ENCODE measurements around the gene SBF2.

Gene SBF2

DNA sequence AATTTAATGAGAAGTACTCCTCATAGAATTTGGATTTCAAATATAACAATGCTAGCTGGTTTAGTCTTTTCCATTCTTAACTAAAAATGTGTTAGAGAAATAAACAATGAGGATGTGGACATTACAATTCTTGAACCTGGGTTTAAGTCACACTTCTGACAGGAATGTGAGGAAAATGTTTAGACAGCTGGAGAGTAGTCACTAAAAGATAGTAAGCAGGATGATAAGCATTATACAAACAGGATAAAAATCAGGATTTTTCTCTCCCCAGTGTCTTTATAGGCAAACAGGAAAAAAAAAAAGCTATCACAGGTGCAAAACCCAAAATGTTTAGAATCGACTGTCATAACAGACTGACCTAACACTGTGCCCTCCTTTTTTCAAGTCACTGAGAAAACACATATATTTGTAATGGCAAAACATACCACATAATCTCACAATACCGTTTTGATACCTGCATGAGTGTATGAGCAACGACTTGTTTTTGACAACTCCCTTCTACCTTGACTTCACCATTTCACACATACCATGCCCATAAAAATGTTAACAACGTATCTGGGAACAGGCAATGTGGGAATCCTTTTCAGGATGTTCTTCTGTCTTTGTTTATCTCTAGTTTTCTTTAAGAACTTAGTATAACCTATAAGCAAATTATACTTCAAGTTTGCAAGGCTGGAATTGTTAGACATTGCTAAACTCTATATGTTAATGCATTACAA, 242.0 kb downstream of the SBF2 start:
- no peak for DNase-seq (ENCODE audit: low read depth)
- no peak overlapping the region for H3K4me3 ChIP-seq (ENCODE audit: low read depth, low read length)
- TF ChIP-seq, protein P1, sequence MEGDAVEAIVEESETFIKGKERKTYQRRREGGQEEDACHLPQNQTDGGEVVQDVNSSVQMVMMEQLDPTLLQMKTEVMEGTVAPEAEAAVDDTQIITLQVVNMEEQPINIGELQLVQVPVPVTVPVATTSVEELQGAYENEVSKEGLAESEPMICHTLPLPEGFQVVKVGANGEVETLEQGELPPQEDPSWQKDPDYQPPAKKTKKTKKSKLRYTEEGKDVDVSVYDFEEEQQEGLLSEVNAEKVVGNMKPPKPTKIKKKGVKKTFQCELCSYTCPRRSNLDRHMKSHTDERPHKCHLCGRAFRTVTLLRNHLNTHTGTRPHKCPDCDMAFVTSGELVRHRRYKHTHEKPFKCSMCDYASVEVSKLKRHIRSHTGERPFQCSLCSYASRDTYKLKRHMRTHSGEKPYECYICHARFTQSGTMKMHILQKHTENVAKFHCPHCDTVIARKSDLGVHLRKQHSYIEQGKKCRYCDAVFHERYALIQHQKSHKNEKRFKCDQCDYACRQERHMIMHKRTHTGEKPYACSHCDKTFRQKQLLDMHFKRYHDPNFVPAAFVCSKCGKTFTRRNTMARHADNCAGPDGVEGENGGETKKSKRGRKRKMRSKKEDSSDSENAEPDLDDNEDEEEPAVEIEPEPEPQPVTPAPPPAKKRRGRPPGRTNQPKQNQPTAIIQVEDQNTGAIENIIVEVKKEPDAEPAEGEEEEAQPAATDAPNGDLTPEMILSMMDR (IDR thresholded peaks at IDR 0.05; ENCODE audit: low read depth, low read length) = no peak
- TF ChIP-seq MYC (IDR thresholded peaks at IDR 0.05; ENCODE audit: low read depth, low read length) (no peak), POLR2A (IDR thresholded peaks at IDR 0.05; ENCODE audit: extremely low read depth, insufficient read length) (no peak)
- TF ChIP-seq, protein P2, sequence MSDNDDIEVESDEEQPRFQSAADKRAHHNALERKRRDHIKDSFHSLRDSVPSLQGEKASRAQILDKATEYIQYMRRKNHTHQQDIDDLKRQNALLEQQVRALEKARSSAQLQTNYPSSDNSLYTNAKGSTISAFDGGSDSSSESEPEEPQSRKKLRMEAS (IDR thresholded peaks at IDR 0.05; ENCODE audit: low read depth, low read length) = no peak

DNA sequence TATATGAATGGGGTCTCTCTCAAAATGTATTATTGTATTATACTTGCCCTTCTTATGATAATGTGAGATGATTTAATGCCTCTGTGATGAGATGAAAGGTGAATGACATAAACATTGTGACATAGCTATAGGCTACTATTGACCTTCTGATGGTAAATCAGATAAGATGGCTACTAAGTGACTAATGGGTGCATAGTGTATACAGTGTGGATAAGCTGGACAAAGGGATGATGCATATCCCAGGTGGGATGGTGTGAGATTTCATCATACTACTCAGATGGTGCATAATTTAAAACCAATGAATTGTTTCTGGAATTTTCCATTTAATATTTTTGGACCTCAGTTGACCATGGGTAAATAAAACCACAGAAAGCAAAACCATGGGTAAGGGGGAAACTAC, 243.5 kb downstream of the SBF2 start:
- TF ChIP-seq POLR2A (IDR thresholded peaks at IDR 0.05; ENCODE audit: extremely low read depth, insufficient read length) (no peak), MYC (IDR thresholded peaks at IDR 0.05; ENCODE audit: low read depth, low read length) (no peak)
- TF ChIP-seq, protein P2 (IDR thresholded peaks at IDR 0.05; ENCODE audit: low read depth, low read length) = no peak
- TF ChIP-seq, protein P1 (IDR thresholded peaks at IDR 0.05; ENCODE audit: low read depth, low read length) = no peak
- no peak overlapping the region for H3K4me3 ChIP-seq (ENCODE audit: low read depth, low read length)
- DNase-seq (ENCODE audit: low read depth) = no peak

DNA sequence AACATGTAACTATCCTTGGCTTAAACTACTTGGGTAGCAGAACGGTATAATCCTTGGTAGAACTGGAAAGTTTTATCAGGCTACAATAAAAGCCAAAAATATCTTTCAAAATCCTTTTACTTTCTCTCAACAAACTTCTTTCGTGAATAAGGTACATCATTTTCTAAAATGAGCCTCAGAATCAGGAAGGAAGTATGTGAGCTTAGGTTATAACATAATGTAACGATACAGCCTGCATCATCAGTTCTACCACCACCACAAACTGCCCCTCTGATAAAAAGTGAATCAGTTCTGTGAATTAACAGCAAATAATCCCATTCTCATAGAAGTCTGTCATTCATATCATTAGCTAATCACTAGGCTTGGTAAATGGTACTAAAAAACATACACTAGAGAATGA, 244.3 kb downstream of the SBF2 start:
- TF ChIP-seq MYC (IDR thresholded peaks at IDR 0.05; ENCODE audit: low read depth, low read length) = no peak
- no peak for TF ChIP-seq POLR2A (IDR thresholded peaks at IDR 0.05; ENCODE audit: extremely low read depth, insufficient read length)
- TF ChIP-seq, protein P1 (IDR thresholded peaks at IDR 0.05; ENCODE audit: low read depth, low read length) = no peak
- TF ChIP-seq, protein P2 (IDR thresholded peaks at IDR 0.05; ENCODE audit: low read depth, low read length) = no peak
- DNase-seq (ENCODE audit: low read depth) = no peak
- no peak overlapping the region for H3K4me3 ChIP-seq (ENCODE audit: low read depth, low read length)

DNA sequence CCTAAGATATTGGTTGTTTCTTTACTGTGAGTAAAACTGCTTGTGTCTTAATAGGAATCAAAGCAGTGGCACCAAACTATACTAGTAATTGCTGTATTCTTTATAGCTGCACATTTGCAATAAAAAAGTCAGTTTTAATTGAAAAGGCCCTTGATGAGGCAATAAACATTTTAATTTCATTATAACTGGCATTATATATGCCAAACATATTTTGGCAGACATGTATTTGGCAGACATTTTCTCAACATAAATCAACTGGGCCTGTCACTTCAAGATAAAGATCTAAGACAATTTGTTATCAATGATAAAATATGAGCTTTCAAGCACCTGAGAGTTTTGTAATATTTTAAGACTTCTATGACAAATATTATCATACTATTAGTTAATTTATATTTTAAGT, 245.7 kb downstream of the SBF2 start:
- H3K4me3 ChIP-seq (ENCODE audit: low read depth, low read length) = no peak overlapping the region
- TF ChIP-seq POLR2A (IDR thresholded peaks at IDR 0.05; ENCODE audit: extremely low read depth, insufficient read length) = no peak
- no peak for DNase-seq (ENCODE audit: low read depth)

DNA sequence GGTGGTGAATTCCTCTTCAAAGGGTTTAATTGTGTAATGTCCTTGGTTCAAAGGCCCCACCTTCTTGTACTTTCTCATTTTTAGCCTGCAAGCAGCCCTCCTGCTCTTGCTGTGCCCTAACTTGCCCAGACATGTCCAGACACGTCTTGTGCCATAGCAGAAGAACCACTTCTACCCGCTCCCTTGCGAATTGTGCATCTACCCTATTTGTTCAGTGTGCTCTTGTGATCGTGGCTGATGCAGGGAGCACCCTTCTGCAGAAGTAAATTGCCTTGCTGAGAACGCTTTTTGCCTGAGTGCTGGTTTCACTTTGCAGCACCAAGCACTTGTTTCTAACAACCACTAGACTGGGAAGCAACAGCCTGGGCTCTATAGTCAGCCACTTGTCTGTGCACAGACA, 249.4 kb downstream of the SBF2 start:
- TF ChIP-seq POLR2A (IDR thresholded peaks at IDR 0.05; ENCODE audit: extremely low read depth, insufficient read length) = peak; percentile 37
- TF ChIP-seq, protein P1 (IDR thresholded peaks at IDR 0.05; ENCODE audit: low read depth, low read length) = no peak
- no peak for TF ChIP-seq MYC (IDR thresholded peaks at IDR 0.05; ENCODE audit: low read depth, low read length)
- peak; percentile 44 for DNase-seq (ENCODE audit: low read depth)
- no peak overlapping the region for H3K4me3 ChIP-seq (ENCODE audit: low read depth, low read length)

DNA sequence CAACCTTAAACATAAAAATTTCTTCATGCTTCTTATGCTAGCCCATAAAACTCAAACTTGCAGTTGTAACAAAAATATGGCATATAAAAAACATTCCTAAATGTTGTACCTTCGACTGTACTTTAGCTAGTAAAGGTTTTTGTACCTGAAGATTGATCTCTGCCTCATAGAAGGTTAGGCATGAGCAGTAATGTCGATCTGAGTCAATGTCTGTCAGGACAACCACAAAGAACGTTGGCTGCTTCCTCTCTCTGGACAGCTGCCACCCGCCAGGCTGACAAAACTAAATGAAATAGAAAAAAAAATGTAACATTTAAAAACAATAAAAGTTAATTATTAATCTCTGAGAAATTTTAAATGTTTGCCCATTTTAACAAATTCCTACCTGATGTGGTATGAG, 251.3 kb downstream of the SBF2 start:
- peak; percentile 71 for DNase-seq (ENCODE audit: low read depth)

More for the DNA sequence above, 251.3 kb downstream of the SBF2 start:
- peak overlapping the region; percentile 40 for H3K4me3 ChIP-seq (ENCODE audit: low read depth, low read length)
- TF ChIP-seq, protein P1 (IDR thresholded peaks at IDR 0.05; ENCODE audit: low read depth, low read length) = no peak
- TF ChIP-seq POLR2A (IDR thresholded peaks at IDR 0.05; ENCODE audit: extremely low read depth, insufficient read length) (no peak), MYC (IDR thresholded peaks at IDR 0.05; ENCODE audit: low read depth, low read length) (no peak)
- TF ChIP-seq, protein P2 (IDR thresholded peaks at IDR 0.05; ENCODE audit: low read depth, low read length) = no peak
